Sigmoid colon (tissue), 7 donors: ENCODE data around the gene RBBP8NL. TPM values are rescaled to one million over a fixed set of nuclear protein-coding genes. Genes with fewer than 3 reads are reported as not detected.

Source experiments
- DNase-seq: peaks from one replicate; pipeline ENCODE4 v3.0.0-alpha.2; 2019
- H3K27ac ChIP-seq, 4 donors: fragments of 200-600 bp; sonication (generic); one replicate each; pipeline ENCODE4 v1.5.1; 2016 to 2019; ENCODE audit warnings: mild to moderate bottlenecking in 1 of 4
- H3K27me3 ChIP-seq, 3 donors: fragments of 200-600 bp; sonication (generic); one replicate each; pipeline ENCODE4 v1.5.1; 2019; ENCODE audit warnings: mild to moderate bottlenecking in 1 of 3
- H3K36me3 ChIP-seq, 4 donors: fragments of 200-600 bp; sonication (generic); one replicate each; pipeline ENCODE4 v1.5.1; 2016 to 2019
- H3K4me1 ChIP-seq, 4 donors: fragments of 200-600 bp; sonication (generic); one replicate each; pipeline ENCODE4 v1.5.1; 2017 to 2019
- H3K4me3 ChIP-seq, 4 donors: fragments of 200-600 bp; sonication (generic); one replicate each; pipeline ENCODE4 v1.5.1; 2017 to 2019; ENCODE audit warnings: mild to moderate bottlenecking in 2 of 4, moderate library complexity in 1 of 4
- H3K9me3 ChIP-seq, 4 donors: fragments of 200-600 bp in 3 of 4; sonication (generic) in 3 of 4; one replicate each; pipeline versions ENCODE4 v1.5.1 to v1.6.1; 2013 to 2019
- EP300 ChIP-seq, 4 donors: sonication (generic); formaldehyde crosslinking; IDR thresholded peaks; one replicate each; pipeline ENCODE4 v1.6.1; 2017; ENCODE audit warnings: antibody characterized with exemption in 4 of 4
- POLR2A ChIP-seq, 2 donors: fragments of 450-650 bp; IDR thresholded peaks; one replicate each; pipeline ENCODE4 v1.6.1; 2016; ENCODE audit warnings: antibody characterized with exemption in 2 of 2, mild to moderate bottlenecking in 2 of 2, moderate library complexity in 2 of 2
- POLR2AphosphoS5 ChIP-seq, 4 donors: sonication (generic); formaldehyde crosslinking; IDR thresholded peaks; one replicate each; pipeline ENCODE4 v1.6.1; 2017; ENCODE audit warnings: antibody characterized with exemption in 4 of 4
- WGBS, 2 donors: extraction: QIAGEN DNeasy Blood & Tissue Kit; methylation state at CpG; one replicate each; pipeline ENCODE4 v1.1.7; 2013; 5-methylcytosine and 5-hydroxymethylcytosine counted together
- intact Hi-C: fragments of 100-400 bp; cut with DNase I; formaldehyde crosslinking; loops from one replicate; pipeline ENCODE4 v1.15.1; 2023
- polyA plus RNA-seq, 3 donors: library from polyadenylated mRNA; stranded (reverse); fragments of 200-250 nt; gene quantifications; one replicate each; pipeline ENCODE4 v1.2.3, GENCODE V29; 2013
- total RNA-seq, 4 donors: library from RNA; depleted of rRNA; stranded (reverse); fragments of >200 nt; gene quantifications; one replicate each; pipeline ENCODE4 v1.1.0, GENCODE V29; 2016
- TF ChIP-seq, protein P1 (sequence below), 4 experiments: fragments of 450-650 bp in 3 of 4; fragments of 200-600 bp in 1 of 4; IDR thresholded peaks; one replicate each; pipeline ENCODE4 v1.5.1; 2016 to 2019; ENCODE audit warnings: antibody characterized with exemption in 4 of 4, mild to moderate bottlenecking in 3 of 4, moderate library complexity in 2 of 4
- donor health status: healthy with polysubstance abuse.
- donor health status: Bipolar disorder and iron deficiency.
- donor health status: healthy.

RBBP8NL gene
- total and polyA plus RNA-seq, 7 donors, result 4.2 to 12.5 (median 5.4) TPM; not detected in 4

DNA sequence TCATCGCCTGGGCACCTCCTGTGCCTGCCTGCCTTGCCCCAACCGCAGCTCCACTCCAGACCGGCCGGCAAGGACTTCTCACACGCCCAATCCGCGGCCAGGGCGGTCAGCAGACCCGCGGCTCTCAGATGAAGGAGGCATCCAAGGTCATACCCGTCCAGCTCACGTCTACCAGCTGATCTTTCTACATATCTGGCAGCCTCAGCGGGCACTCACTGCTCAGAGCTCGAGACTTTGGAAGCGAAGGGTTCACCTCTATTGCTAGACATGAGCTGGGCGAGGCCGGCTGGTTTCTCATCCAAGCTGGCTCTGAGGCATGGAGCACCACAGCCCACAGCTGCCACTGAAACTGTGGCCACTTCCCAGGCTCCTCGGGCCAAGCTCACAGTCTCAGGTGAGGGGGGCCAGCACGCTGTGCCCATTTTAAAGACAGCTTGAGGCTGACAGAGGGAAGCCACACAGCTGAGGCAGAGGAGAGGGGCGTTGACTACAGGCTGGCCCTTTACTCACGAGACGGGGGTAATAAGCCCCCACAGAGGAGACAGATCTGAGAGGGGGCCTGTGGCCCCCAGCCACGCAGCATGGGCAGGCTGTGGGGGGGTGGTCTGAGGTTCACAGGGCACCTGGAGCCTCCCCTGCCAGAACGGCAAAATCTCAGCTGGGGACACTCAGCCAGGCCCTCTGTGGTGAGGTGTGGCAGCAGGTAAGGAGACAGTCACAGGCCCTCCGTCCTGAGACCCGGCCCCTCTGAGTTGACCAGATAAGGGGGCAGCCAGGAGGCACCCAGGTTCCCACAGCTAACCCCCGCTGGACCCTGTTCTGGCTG, 62.2 kb downstream of the RBBP8NL start:
- peaks cover 0 to 93% (median 85%) of the 10 kb centered on the region in 4 donors for H3K4me1 ChIP-seq
- 45 to 76% methylated on average over 27 of the region's 27 CpGs for WGBS, 2 donors
- peak overlapping the region; percentile 95 to 99 (median 98) for H3K27ac ChIP-seq
- DNase-seq, result peak; percentile 91
- peaks cover 0 to 15% (median 3%) of the 10 kb centered on the region in 4 donors for H3K36me3 ChIP-seq
- H3K9me3 ChIP-seq, result no peaks in the 10 kb centered on the region
- H3K4me3 ChIP-seq, result peak overlapping the region; percentile 87 to 98 (median 95)
- no peaks in the 10 kb centered on the region for H3K27me3 ChIP-seq
- intact Hi-C loops, result no loop called here
- peak; percentile 66 to 84 (median 74) for TF ChIP-seq POLR2AphosphoS5 (IDR thresholded peaks at IDR 0.05)
- TF ChIP-seq EP300 (IDR thresholded peaks at IDR 0.05), result peak in 1 of 4 donors; percentile 37
- peak; percentile 14 to 26 for TF ChIP-seq POLR2A (IDR thresholded peaks at IDR 0.05)
- TF ChIP-seq, protein P1, sequence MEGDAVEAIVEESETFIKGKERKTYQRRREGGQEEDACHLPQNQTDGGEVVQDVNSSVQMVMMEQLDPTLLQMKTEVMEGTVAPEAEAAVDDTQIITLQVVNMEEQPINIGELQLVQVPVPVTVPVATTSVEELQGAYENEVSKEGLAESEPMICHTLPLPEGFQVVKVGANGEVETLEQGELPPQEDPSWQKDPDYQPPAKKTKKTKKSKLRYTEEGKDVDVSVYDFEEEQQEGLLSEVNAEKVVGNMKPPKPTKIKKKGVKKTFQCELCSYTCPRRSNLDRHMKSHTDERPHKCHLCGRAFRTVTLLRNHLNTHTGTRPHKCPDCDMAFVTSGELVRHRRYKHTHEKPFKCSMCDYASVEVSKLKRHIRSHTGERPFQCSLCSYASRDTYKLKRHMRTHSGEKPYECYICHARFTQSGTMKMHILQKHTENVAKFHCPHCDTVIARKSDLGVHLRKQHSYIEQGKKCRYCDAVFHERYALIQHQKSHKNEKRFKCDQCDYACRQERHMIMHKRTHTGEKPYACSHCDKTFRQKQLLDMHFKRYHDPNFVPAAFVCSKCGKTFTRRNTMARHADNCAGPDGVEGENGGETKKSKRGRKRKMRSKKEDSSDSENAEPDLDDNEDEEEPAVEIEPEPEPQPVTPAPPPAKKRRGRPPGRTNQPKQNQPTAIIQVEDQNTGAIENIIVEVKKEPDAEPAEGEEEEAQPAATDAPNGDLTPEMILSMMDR (IDR thresholded peaks at IDR 0.05), result no peak

DNA sequence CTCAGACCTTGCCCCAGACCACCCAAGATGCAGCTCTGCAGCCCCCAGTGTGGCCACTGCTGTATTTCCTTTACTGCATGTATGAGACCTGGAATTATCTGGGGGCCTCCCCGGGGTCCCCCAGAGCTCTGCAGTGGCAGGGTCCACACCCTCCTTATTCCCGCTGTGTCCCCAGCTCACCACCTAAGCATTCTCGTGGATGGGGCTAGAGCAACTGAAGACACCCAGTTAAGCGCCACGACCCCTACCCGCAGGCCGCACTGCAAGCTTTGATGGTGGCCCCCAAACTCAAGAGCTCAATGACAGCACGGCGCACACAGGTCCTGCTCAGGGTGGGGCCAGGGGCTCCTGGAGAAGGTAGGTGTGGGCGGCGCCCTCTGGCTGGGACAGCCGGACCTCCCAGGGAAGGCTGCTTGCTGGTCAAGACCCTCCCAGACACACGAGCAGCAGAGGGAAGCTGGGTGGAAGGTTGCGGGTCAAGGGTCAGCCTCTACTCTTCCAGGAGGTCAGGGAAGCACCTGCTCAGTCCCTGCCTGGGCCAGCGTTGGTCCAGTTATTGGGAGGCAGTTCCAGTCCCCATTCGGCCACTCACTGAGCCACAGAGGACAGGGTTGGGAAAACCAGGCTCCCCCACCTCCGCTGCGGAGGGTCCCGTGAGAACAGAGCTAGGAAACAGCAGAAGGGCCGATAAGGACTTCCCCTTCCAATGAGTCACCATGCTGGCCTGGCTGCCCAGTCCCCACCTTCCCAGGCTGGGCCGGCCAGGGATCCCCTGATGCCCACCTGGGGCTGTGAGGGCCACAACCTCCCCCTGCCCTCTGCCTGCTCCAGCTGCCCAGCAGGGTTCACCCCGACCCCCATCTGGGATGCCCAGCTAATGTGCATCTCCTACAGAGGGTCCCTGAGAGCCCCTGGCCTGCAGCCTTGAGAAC, 63.2 kb downstream of the RBBP8NL start:
- H3K36me3 ChIP-seq, result peaks cover 0 to 15% (median 3%) of the 10 kb centered on the region in 4 donors
- TF ChIP-seq POLR2A (IDR thresholded peaks at IDR 0.05) (no peak), EP300 (IDR thresholded peaks at IDR 0.05) (no peak), POLR2AphosphoS5 (IDR thresholded peaks at IDR 0.05) (no peak)
- TF ChIP-seq, protein P1 (IDR thresholded peaks at IDR 0.05), result no peak
- H3K9me3 ChIP-seq, result no peaks in the 10 kb centered on the region
- intact Hi-C loops, result no loop called here
- 74 to 81% methylated on average over 22 of the region's 22 CpGs for WGBS, 2 donors
- peak; percentile 68 for DNase-seq
- peak overlapping the region; percentile 95 to 99 (median 98) for H3K27ac ChIP-seq
- no peaks in the 10 kb centered on the region for H3K27me3 ChIP-seq
- peaks cover 0 to 93% (median 85%) of the 10 kb centered on the region in 4 donors for H3K4me1 ChIP-seq
- peak overlapping the region; percentile 87 to 98 (median 95) for H3K4me3 ChIP-seq

DNA sequence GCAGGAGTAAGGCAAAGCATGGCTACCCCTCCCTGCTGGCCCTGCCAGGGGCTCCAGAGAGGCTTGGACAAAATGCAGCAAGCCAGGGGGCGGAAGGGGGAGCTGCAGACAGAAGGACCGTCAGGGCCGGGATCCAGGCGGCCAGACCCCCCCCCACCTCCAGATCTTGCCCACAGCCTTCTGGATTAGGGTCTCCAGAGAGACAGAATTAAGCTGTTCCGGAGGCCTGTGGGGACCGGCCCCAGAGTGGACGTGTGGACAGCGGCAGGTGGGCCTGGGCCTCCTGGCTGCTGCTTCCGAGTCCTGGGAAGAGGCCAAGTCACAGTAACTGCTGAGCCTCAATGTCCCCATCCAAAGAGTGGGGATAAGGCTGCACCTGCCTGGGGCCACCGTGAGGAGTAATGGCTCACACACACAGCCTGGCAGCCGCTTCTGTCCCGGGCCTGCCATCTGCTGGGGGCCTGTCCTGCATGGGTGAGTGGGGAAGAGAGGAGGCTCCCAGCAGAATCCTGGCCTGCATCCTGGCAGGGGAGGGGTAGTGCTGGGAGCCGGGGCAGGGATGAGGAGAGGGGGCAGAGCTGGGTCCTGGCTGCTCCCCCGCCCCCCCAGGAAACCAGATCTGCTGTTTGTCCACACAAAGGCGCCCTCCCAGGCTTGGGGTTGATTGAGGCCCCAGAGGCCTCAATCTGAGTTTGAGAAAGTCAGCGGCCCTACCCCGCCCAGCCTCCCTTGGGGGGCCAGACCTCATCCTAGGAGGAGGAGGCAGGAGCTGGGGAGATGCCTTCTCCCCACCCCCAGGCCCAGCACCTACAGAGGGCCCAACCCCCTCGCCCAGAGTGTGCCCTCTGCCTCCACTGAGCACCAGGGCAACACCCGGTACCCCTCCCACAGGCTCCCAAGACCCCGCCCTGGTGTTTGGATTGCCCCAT, 64.1 kb downstream of the RBBP8NL start:
- intact Hi-C loops, result no loop called here
- no peaks in the 10 kb centered on the region for H3K9me3 ChIP-seq
- no peaks in the 10 kb centered on the region for H3K27me3 ChIP-seq
- peak overlapping the region in 3 of 4 donors; percentile 94 to 98 (median 96) for H3K4me3 ChIP-seq
- H3K36me3 ChIP-seq, result peaks cover 0 to 15% (median 3%) of the 10 kb centered on the region in 4 donors
- H3K27ac ChIP-seq, result peak overlapping the region; percentile 95 to 99 (median 98)
- DNase-seq, result peak; percentile 90
- H3K4me1 ChIP-seq, result peaks cover 0 to 93% (median 85%) of the 10 kb centered on the region in 4 donors
- WGBS, 2 donors, result 72 to 77% methylated on average over 20 of the region's 20 CpGs
- TF ChIP-seq, protein P1 (IDR thresholded peaks at IDR 0.05), result peak in 2 of 4 experiments; percentile 23 to 33
- TF ChIP-seq EP300 (IDR thresholded peaks at IDR 0.05) (no peak), POLR2AphosphoS5 (IDR thresholded peaks at IDR 0.05) (peak in 3 of 4 donors; percentile 14 to 46 (median 35)), POLR2A (IDR thresholded peaks at IDR 0.05) (no peak)

DNA sequence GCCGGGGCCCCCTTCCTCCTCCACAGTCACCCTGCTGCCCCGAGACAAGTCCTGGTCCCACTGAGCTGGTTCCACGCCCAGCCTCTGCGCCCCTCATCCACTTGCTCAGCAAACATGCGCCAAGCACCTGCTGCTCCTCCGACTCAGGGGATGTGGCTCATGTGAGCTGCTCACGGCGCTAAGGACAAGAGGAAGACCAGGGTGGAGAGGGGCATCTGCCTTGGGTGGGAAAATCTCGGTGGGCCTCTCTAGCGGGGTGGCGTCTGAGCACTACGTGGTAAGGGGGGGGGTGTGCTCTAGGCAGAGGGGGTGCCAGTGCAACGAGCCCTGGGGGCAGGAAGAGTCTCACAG, 64.8 kb downstream of the RBBP8NL start:
- TF ChIP-seq POLR2A (IDR thresholded peaks at IDR 0.05) (no peak), EP300 (IDR thresholded peaks at IDR 0.05) (no peak), POLR2AphosphoS5 (IDR thresholded peaks at IDR 0.05) (no peak)
- TF ChIP-seq, protein P1 (IDR thresholded peaks at IDR 0.05), result no peak
- Histone ChIP-seq H3K9me3 (no peaks in the 10 kb centered on the region), H3K27me3 (no peaks in the 10 kb centered on the region), H3K4me1 (peaks cover 0 to 93% (median 85%) of the 10 kb centered on the region in 4 donors), H3K36me3 (peaks cover 0 to 15% (median 3%) of the 10 kb centered on the region in 4 donors), H3K27ac (peak overlapping the region; percentile 95 to 99 (median 98)), H3K4me3 (no peak overlapping the region)
- no peak for DNase-seq
- 58 to 70% methylated on average over 13 of the region's 13 CpGs for WGBS, 2 donors
- intact Hi-C loops, result no loop called here
